ENCODE data around the gene ATXN3L.

Gene ATXN3L

DNA sequence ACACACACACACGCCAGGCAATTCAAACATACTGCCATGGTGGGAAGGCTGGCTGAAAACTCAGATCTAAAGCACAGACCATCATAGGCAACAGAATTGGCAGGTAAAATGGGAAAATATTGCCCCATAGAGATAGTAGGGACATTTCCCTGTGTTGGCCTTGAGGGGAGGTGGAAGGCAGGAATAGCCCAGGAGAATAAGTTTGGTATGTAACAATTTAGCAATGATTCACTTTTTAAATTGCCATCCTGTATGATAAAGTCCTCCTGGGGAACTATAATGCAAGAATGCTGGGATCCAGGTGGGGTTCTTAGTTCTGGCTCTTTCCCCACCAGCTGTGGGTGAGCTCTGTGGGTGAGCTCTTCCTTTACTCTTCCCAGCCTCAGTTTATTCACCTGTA, 51.0 kb downstream of the ATXN3L start:
- no peak for DNase-seq (ENCODE audit: low read depth in 2 of 3, low spot score in 2 of 3)

All from activated CD8-positive, alpha-beta memory T cell treated with anti-CD3 and anti-CD28 coated beads for 48 hours (primary cell).